T-helper 2 cell treated with Interferon-gamma antibody and Interleukin-4, amounts not matched to agents 5 μg/mL and 100 μg/mL, for 36 hours (primary cell): ENCODE results near the gene NPHP4.
"Not testable (repeated sequence)": the region's sequence is repeated elsewhere in the genome, so short reads cannot be mapped to it uniquely, and the experiment has no call there.

Experiments used
- DNase-seq: peaks from one replicate; pipeline ENCODE4 v3.0.0; 2021; ENCODE audit warnings: low spot score
- H3K27ac Mint-ChIP-seq: one replicate; pipeline ENCODE4 v1.8.0; 2021; ENCODE audit warnings: mild to moderate bottlenecking, mixed read lengths
- H3K27me3 Mint-ChIP-seq: one replicate; pipeline ENCODE4 v1.8.0; 2021; ENCODE audit warnings: low read depth, mixed read lengths
- H3K36me3 Mint-ChIP-seq: one replicate; pipeline ENCODE4 v1.8.0; 2021; ENCODE audit warnings: low read depth, mixed read lengths
- H3K4me1 Mint-ChIP-seq: one replicate; pipeline ENCODE4 v1.8.0; 2021; ENCODE audit warnings: low read depth, mixed read lengths
- H3K4me3 Mint-ChIP-seq: one replicate; pipeline ENCODE4 v1.8.0; 2022; ENCODE audit warnings: mild to moderate bottlenecking, moderate library complexity, mixed read lengths
- H3K9me3 Mint-ChIP-seq: one replicate; pipeline ENCODE4 v1.8.0; 2021; ENCODE audit warnings: mixed read lengths

NPHP4 gene

DNA sequence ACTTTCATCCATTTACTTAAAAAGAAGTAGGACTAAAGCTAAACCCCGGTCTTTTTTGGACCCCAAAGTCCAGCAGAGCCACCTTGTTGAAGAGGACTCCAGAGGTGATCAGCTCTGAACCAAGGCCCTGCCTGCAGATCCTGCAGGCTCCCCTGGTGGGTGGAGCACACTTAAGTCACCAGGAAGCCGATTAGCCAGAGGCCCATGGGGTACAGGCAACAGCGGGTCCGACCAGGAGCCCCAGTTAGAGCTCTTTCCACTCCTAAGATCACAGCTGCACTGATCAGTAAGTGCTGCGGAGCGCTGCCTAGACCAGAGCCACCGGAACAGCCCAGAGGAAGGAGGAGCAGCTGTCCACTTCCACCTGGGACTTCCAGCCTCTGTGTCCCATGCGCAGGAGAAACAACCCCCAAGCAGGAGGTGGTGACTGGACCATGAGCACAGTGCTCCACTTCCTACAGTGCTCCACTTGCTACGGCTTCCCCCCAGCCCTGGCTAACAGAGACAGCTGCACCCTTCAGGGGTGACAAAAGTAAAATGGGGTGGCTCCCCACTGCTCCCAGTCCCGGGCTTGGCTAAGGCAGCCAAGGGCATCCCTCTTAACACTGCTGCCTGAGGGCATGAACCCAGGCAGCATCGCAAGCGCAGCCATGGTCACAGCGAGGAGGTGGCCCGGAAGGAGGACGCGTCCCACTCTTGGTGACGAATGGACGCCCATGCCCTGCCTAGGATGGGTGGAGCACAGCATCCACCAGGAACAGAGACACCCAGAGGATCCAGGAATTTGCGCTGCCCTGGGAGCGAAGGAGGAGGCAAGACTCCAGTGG lies 58.0 kb downstream of the NPHP4 start:
- Mint-ChIP-seq H3K27ac (no peak overlapping the region), H3K4me3 (no peak overlapping the region), H3K27me3 (no peaks in the 10 kb centered on the region), H3K4me1 (peaks cover 10% of the 10 kb centered on the region), H3K9me3 (no peaks in the 10 kb centered on the region), H3K36me3 (peaks cover 11% of the 10 kb centered on the region)
- no peak for DNase-seq

DNA sequence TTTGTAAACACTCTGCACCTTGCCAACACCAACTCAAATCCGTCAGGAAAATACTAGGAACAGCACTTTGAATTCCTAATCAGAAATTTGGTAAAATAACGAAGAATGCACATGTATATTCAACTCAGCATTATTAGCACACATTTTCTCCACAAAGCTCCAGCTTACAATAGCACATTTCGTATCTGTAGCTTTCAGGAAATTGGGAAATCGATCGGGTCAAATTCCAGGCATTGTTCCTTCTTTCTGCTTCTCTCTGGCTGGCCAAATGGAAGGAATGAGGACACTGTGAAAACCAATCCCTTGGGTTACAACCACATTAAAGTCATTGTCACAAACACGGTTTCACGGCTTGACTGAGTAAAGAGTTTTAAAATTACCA lies 58.6 kb downstream of the NPHP4 start:
- no peak for DNase-seq
- Mint-ChIP-seq H3K36me3 (peaks cover 13% of the 10 kb centered on the region), H3K27ac (no peak overlapping the region), H3K9me3 (no peaks in the 10 kb centered on the region), H3K27me3 (no peaks in the 10 kb centered on the region), H3K4me1 (peaks cover 16% of the 10 kb centered on the region), H3K4me3 (no peak overlapping the region)

DNA sequence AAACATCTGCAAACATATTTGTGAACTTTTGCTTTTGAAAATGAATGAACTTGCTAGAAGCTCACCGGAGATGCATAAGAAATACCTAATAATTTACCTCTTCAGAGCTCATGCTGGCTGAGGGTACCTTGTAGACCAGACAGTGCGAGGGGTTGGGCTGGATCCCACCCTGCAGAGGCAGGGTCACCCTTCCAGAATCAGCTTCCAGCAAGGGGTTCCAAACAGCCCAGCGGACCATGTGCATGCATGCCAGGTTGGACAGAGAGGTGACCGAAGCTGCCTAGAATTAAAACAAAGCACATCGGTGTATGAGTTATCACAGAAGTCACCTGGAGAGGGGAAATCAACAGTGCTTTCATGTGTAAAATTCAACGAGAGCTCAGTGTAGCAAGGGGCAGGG lies 59.2 kb downstream of the NPHP4 start:
- no peak overlapping the region for H3K4me3 Mint-ChIP-seq
- H3K9me3 Mint-ChIP-seq: no peaks in the 10 kb centered on the region
- no peak for DNase-seq
- H3K4me1 Mint-ChIP-seq: peaks cover 18% of the 10 kb centered on the region
- H3K27ac Mint-ChIP-seq: no peak overlapping the region
- H3K36me3 Mint-ChIP-seq: peaks cover 14% of the 10 kb centered on the region
- no peaks in the 10 kb centered on the region for H3K27me3 Mint-ChIP-seq

DNA sequence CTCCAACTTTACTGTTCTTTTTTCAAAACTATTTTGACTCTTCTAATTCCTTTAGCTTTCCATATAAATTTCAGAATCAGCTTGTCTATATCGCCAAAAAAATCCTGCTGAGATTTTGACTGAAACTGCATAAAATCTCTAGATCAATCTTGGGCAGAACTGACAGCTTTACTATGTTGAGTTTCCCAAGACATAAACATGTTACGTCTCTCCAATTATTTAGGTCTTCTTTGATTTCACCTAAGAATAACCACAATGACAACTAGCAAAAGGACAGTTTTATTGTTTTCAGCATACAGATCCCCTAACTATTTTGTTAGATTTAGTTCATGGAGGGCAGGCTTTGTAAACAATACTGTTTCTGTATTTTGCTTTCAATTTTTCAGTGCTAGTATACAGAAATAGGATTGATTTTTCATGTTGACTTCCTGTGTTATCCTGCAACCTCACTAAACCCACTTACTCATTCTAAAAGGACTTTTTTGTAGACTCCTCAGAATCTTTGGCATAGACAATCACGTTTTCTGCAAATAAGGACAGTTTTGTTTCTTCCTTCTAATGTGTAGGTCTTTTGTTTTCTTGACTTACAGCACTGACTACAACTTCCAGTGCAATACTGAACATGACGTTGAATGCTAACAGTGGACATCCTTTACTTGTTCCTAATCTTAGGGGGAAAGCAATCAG lies 63.4 kb downstream of the NPHP4 start:
- Mint-ChIP-seq H3K9me3 (no peaks in the 10 kb centered on the region), H3K27ac (no peak overlapping the region), H3K27me3 (no peaks in the 10 kb centered on the region), H3K36me3 (peaks cover 24% of the 10 kb centered on the region), H3K4me1 (peaks cover 19% of the 10 kb centered on the region), H3K4me3 (no peak overlapping the region)
- DNase-seq: no peak

DNA sequence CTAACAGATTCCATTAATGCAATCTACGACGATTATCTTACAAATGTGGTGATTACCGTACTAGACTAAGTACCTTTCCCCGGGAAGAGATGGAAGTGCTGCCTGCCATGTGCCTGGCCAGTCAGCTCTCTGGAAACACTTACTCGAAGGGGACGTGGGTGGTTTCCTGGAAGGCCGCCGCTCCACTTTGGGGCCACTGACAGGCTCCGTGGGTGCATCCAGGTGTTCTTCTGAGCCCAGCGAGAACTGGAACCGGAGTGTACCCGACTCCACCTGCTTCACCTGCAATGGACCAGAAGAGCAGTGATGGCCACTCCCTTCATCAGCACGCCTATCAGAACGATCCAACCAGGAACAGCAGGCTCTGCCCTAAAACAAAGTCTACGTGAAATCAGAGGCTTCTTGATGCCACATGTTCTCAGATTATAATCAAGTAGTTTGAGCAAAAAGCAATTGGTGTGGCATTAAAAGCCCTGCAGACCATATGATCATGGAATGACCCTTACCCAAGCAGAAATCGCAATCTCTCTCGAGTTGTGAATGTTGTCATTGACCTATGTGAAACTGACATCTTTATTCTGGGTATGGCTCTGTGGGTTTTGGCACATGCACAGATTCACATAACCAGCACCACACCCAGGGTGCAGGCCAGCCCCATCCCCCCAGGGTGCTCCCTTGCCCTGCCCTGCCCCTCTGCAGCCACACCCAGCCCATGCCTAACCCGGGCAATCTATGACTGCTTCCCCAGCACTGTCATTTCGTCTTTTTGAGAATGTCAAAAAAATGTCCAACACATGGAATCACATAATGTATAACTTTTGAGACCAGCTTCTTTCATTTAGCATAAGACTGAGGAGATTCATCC lies 64.5 kb downstream of the NPHP4 start:
- peaks cover 19% of the 10 kb centered on the region for H3K4me1 Mint-ChIP-seq

DNA sequence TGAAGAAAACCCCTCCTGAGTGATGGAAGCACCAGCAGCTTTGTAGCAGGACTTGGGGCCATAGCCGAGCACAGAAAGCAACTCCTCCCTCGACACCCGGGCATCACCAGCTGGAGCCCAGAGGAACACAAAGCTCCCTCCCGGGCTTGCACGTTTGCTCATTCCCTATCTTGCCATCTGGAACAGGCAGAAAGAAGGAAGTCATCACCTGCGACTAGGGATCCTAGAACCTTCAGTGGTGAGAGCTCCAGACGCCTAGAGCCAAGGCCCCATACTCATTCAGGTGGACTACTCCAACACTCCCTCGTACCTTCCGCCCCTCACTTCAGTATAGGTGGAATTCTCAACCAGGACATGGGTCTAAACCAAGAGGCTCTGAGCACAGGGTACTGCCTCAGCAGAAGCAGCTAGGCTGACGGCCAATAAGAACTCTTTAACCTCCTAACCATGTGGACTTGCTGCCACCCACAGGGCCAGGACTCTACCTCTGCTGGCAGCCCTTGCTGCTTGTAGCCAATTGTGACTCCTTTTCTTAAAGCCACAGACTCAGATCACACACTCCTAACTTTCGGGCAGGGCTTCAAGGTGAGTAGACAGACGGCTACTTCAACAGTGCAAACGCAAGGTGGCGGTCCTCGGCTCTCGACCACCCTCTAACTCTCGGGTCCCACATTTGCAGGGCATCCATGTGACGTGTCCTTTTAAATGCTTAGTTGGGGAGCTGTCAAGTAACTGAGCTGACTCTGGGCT lies 65.4 kb downstream of the NPHP4 start:
- no peak for DNase-seq
- H3K36me3 Mint-ChIP-seq: peaks cover 16% of the 10 kb centered on the region
- H3K9me3 Mint-ChIP-seq: no peaks in the 10 kb centered on the region
- no peak overlapping the region for H3K4me3 Mint-ChIP-seq
- peak overlapping the region; percentile 31 for H3K27ac Mint-ChIP-seq
- H3K27me3 Mint-ChIP-seq: no peaks in the 10 kb centered on the region
- peaks cover 19% of the 10 kb centered on the region for H3K4me1 Mint-ChIP-seq

More for the DNA sequence above, 64.5 kb downstream of the NPHP4 start:
- no peak overlapping the region for H3K4me3 Mint-ChIP-seq
- no peak overlapping the region for H3K27ac Mint-ChIP-seq
- DNase-seq: no peak
- no peaks in the 10 kb centered on the region for H3K27me3 Mint-ChIP-seq
- H3K9me3 Mint-ChIP-seq: no peaks in the 10 kb centered on the region
- peaks cover 20% of the 10 kb centered on the region for H3K36me3 Mint-ChIP-seq

DNA sequence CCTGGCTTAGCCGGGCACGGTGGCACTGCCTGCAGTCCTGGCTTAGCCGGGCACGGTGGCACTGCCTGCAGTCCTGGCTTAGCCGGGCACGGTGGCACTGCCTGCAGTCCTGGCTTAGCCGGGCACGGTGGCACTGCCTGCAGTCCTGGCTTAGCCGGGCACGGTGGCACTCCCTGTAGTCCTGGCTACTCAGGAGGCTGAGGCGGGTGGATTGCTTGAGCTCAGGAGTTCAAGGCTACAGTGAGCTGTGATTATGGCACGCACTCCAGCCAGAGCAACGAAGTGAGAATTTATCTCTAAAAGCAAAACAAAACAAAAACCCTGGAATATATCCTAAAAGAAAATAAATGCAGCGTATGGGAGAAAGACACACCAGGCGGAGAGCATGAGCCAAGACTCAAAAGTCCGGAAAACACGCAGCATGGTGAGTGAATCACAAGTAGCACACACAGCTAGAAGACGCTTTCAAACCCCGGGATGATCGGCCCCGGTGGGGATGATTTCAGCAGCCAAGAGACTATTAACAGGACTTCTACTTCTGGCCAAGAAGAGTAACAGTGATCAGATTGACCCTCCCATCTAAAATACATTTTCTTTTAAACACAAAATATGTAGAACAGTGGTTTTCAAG lies 69.4 kb downstream of the NPHP4 start:
- not testable (repeated sequence) for H3K4me1 Mint-ChIP-seq, H3K9me3 Mint-ChIP-seq, DNase-seq, H3K27me3 Mint-ChIP-seq, H3K36me3 Mint-ChIP-seq, H3K4me3 Mint-ChIP-seq, H3K27ac Mint-ChIP-seq

DNA sequence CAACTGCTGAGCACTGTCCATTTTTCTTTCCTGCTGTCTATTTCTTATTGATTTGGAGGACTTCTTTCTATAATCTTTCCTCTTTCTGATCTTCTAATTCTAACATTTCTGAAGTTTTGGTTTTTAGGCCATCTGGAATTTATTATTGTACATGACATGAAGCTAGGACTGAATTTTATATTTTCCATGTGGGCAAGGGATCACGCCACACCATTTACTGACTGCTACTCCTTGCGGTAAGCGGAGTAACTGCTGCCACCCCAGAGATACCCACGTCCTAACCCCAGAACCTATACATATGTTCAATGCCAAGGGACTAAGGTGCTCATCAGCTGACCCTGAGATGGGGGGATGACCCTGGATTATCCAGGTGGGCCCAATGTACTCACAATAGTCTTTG lies 70.6 kb downstream of the NPHP4 start:
- H3K9me3 Mint-ChIP-seq: no peaks in the 10 kb centered on the region
- H3K4me1 Mint-ChIP-seq: no peaks in the 10 kb centered on the region
- no peak overlapping the region for H3K4me3 Mint-ChIP-seq
- peaks cover 3% of the 10 kb centered on the region for H3K36me3 Mint-ChIP-seq
- DNase-seq: no peak
- no peak overlapping the region for H3K27ac Mint-ChIP-seq
- H3K27me3 Mint-ChIP-seq: no peaks in the 10 kb centered on the region

DNA sequence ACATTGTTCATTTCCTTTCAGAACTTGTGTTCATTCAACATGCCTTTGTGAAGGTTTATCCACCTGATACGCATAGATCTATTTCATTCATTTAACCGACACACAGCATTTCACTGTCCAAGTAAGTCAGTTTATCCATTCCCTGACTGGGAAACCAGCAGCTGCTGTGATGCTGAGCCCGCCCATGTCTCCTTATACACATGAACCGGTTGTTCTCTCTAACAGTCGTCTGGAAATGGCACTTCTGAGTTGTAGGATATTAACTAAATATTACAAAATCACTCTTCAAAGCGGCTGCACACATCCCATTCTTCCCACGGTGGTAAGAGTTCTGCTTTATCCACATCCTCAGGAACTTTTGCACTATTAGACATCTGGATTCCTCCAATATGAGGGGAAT lies 71.1 kb downstream of the NPHP4 start:
- Mint-ChIP-seq H3K36me3 (peaks cover 2% of the 10 kb centered on the region), H3K27me3 (no peaks in the 10 kb centered on the region), H3K27ac (no peak overlapping the region), H3K9me3 (no peaks in the 10 kb centered on the region), H3K4me3 (no peak overlapping the region), H3K4me1 (peaks cover 3% of the 10 kb centered on the region)
- no peak for DNase-seq

DNA sequence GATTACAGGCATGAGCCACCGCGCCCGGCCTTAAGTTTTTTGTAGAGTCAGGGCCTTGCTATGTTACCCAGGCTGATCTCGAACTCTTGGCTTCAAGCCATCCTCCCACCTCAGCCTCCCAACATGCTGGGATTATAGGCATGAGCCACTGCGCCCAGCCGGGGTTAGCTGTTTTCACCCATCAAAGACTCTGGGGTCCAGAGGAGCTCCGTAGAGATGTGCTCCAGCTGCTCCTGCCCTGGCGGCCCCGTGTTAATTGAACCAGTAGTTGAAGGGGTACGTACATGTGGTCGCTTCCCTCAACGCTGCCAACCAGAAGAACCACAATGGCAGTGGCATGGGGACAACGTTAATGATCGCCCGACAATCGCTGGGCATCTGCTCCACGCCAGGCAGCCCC lies 72.0 kb downstream of the NPHP4 start:
- no peak overlapping the region for H3K27ac Mint-ChIP-seq
- no peak for DNase-seq
- H3K36me3 Mint-ChIP-seq: peaks cover 2% of the 10 kb centered on the region
- no peak overlapping the region for H3K4me3 Mint-ChIP-seq
- H3K9me3 Mint-ChIP-seq: no peaks in the 10 kb centered on the region
- peaks cover 9% of the 10 kb centered on the region for H3K4me1 Mint-ChIP-seq
- H3K27me3 Mint-ChIP-seq: no peaks in the 10 kb centered on the region

DNA sequence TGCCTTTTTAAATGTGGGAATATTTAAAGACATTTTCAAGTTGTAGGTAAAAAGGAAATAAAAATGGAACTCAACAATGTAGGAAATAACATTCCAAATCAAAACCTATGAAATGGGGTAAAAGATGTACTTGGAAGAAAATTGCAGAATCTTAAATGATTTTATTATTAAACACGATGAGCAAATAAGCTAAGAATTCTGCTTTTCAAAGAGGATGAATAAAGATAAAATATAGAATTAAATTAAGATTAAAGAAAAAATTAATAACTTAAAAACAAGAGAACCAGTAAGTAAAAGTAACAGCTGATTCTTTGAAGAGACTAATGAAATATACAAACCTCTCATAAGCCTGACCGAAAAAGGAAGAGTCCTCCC lies 74.0 kb downstream of the NPHP4 start:
- H3K9me3 Mint-ChIP-seq: no peaks in the 10 kb centered on the region
- peaks cover 9% of the 10 kb centered on the region for H3K4me1 Mint-ChIP-seq
- no peaks in the 10 kb centered on the region for H3K27me3 Mint-ChIP-seq
- no peak overlapping the region for H3K4me3 Mint-ChIP-seq
- H3K36me3 Mint-ChIP-seq: no peaks in the 10 kb centered on the region
- DNase-seq: no peak
- no peak overlapping the region for H3K27ac Mint-ChIP-seq

DNA sequence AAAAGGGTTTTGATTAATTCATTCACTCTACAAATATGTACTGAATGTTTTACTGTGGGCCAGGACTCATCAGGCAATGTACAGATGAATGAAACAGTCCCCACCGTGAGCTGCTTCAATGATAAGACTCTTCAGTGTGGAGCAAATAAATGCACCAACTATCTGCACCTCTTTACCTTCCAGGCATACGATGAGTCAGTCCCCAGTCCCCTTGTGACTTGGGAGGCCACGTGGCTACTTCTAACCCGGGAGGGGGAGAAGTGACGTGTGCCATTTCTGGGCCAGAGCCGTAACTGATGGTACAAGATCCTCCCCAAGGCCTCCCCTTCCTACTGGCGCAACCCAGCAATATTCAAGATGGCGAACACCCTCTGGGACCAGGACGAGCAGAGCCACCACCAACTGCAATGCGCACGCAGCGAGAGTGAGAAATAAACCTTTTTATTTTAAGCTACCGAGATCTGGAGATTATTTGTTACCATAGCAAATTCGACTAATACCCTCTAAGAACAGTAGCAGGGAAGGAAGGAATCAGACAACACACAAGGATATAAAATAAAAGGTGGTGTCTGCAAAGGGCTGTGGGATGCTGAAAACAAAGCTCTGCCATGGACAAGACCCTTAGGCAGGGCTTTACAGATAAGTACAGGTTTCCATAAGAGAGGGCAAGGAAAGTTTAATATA lies 74.5 kb downstream of the NPHP4 start:
- H3K4me1 Mint-ChIP-seq: peaks cover 9% of the 10 kb centered on the region
- no peak overlapping the region for H3K27ac Mint-ChIP-seq
- H3K4me3 Mint-ChIP-seq: no peak overlapping the region
- no peaks in the 10 kb centered on the region for H3K9me3 Mint-ChIP-seq
- no peaks in the 10 kb centered on the region for H3K36me3 Mint-ChIP-seq
- DNase-seq: no peak
- no peaks in the 10 kb centered on the region for H3K27me3 Mint-ChIP-seq

DNA sequence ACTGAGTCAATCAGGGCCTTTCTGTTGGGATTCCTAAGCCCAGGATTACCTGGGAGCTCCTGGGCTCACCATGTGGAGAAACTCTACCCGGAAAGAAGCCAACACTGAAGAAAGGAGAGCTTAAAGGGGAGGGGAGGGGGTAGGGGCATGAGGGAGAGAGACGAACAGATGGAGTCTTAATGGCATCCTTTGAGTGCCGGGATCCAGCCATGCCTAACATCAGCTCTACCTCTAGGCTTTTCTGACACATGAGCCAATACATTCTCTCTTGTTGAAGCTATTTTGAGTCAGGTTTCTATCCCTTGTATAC lies 75.0 kb downstream of the NPHP4 start:
- H3K27me3 Mint-ChIP-seq: no peaks in the 10 kb centered on the region
- peaks cover 9% of the 10 kb centered on the region for H3K4me1 Mint-ChIP-seq
- no peak overlapping the region for H3K27ac Mint-ChIP-seq
- no peaks in the 10 kb centered on the region for H3K9me3 Mint-ChIP-seq
- no peak overlapping the region for H3K4me3 Mint-ChIP-seq
- H3K36me3 Mint-ChIP-seq: no peaks in the 10 kb centered on the region
- no peak for DNase-seq
